Spleen (tissue), 7 donors: ENCODE results near the gene UNC93A.

Experiments
- CTCF ChIP-seq, 11 experiments: fragments of 200-600 bp in 7 of 11; fragments of 450-650 bp in 4 of 11; sonication (generic) in 4 of 11; IDR thresholded peaks in 8 of 11; conservative IDR thresholded peaks in 3 of 11; 1 replicate in 7 of 11; 2 replicates in 4 of 11; pipeline versions ENCODE4 v1.4.0 to v1.8.0; 2016 to 2021; ENCODE audit warnings: antibody characterized with exemption in 11 of 11, inconsistent platforms in 4 of 11, mild to moderate bottlenecking in 1 of 11
- POLR2AphosphoS5 ChIP-seq, 3 donors: sonication (generic); formaldehyde crosslinking; IDR thresholded peaks; one replicate each; pipeline ENCODE4 v1.5.1; 2017; ENCODE audit warnings: antibody characterized with exemption in 3 of 3
- donor health status: DM: no; HTN: no; CAD: no; lungs with moderate emphysema.
- donor health status: DM: no; HTN: no; CAD: no.
- donor health status: DM: no; HTN: no; CAD: no.

DNA sequence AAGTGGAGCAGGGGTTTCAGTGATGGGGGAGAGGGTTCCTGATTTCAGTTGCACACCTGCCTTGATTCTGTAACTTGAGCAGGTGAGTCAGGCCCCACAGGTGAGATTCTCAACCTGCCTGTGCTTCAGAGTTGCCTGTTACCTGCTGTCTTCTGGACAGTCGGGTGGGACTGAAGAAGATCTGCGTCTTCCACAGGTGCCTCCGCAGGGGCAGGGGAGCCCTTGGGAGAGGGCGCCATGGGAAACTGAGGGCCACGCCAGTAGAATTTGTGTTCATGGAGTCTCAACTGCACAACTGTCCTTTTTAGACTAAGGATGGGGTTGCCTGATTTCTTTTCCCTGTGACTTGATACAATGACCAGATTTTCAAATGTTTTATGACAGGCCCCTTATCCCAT lies 5.2 kb downstream of the UNC93A start:
- TF ChIP-seq POLR2AphosphoS5 (IDR thresholded peaks at IDR 0.05) (no peak), CTCF (IDR thresholded peaks at IDR 0.05 in 8 of 11, conservative IDR thresholded peaks at IDR 0.05 in 3 of 11) (no peak)
